KMS-11 (cell line): ENCODE results near the gene UBAP2.
A peak's percentile ranks its signal among the peaks of the same experiment; 100 is the strongest.
"Not testable (repeated sequence)": the region's sequence is repeated elsewhere in the genome, so short reads cannot be mapped to it uniquely, and the experiment has no call there.

Experiments used
- H2AFZ ChIP-seq: fragments of 200-600 bp; sonication (generic); 2 replicates; pipeline ENCODE4 v1.6.1; 2016; ENCODE audit warnings: antibody characterized with exemption, mixed run types, low read depth
- H3K27ac ChIP-seq: fragments of 200-600 bp; sonication (generic); 2 replicates; pipeline ENCODE4 v1.6.1; 2016; ENCODE audit warnings: mild to moderate bottlenecking, mixed run types
- H3K27me3 ChIP-seq: fragments of 200-600 bp; sonication (generic); 2 replicates; pipeline ENCODE4 v1.6.1; 2017; ENCODE audit warnings: mild to moderate bottlenecking, low read depth, mixed run types, moderate library complexity; ENCODE audit not compliant: insufficient read depth
- H3K36me3 ChIP-seq: fragments of 200-600 bp; sonication (generic); 2 replicates; pipeline ENCODE4 v1.6.1; 2017; ENCODE audit warnings: mild to moderate bottlenecking, mixed run types; ENCODE audit not compliant: insufficient read depth
- H3K4me1 ChIP-seq: fragments of 200-600 bp; sonication (generic); 2 replicates; pipeline ENCODE4 v1.6.1; 2016; ENCODE audit warnings: mild to moderate bottlenecking, low read depth, mixed run types; ENCODE audit not compliant: poor library complexity, severe bottlenecking
- H3K4me2 ChIP-seq: fragments of 200-600 bp; sonication (generic); 2 replicates; pipeline ENCODE4 v1.7.0; 2016; ENCODE audit warnings: mild to moderate bottlenecking, mixed run types
- H3K4me3 ChIP-seq: fragments of 200-600 bp; sonication (generic); IDR thresholded peaks from 2 replicates; pipeline ENCODE4 v1.6.1; 2017; ENCODE audit warnings: low read depth, low read length, mixed read lengths; ENCODE audit not compliant: insufficient read depth
- H3K79me2 ChIP-seq: fragments of 200-600 bp; sonication (generic); 2 replicates; pipeline ENCODE4 v1.6.1; 2016; ENCODE audit warnings: low read depth, mixed run types; ENCODE audit not compliant: insufficient read depth
- H3K9ac ChIP-seq: fragments of 200-600 bp; sonication (generic); 2 replicates; pipeline ENCODE4 v1.6.1; 2016; ENCODE audit warnings: mild to moderate bottlenecking, mixed run types
- H4K20me1 ChIP-seq: fragments of 200-600 bp; sonication (generic); 2 replicates; pipeline ENCODE4 v1.6.1; 2016; ENCODE audit warnings: mild to moderate bottlenecking, mixed run types; ENCODE audit not compliant: insufficient read depth
- CTCF ChIP-seq: fragments of 200-600 bp; sonication (generic); conservative IDR thresholded peaks from 2 replicates; pipeline ENCODE4 v1.6.1; 2017; ENCODE audit warnings: low read depth, mild to moderate bottlenecking, antibody characterized with exemption, low read length, moderate library complexity, mixed read lengths

UBAP2 gene

GRCh38 chr9:34046784-34047379 lies 1.8 kb downstream of the UBAP2 start:
- no peak overlapping the region for H3K9ac ChIP-seq
- H3K4me2 ChIP-seq = peak overlapping the region; percentile 77
- H3K27me3 ChIP-seq = no peaks in the 10 kb centered on the region
- 0 out of 2 replicates have a peak, but pooled peaks cover 4% of the 10 kb centered on the region for H4K20me1 ChIP-seq
- H3K4me3 ChIP-seq = no peak overlapping the region
- no peak for TF ChIP-seq CTCF
- H3K36me3 ChIP-seq = no peaks in the 10 kb centered on the region
- H2AFZ ChIP-seq = no peak overlapping the region
- no peak overlapping the region for H3K27ac ChIP-seq
- H3K4me1 ChIP-seq = peaks cover 38% of the 10 kb centered on the region
- H3K79me2 ChIP-seq = peaks cover 67% of the 10 kb centered on the region

- Histone ChIP-seq H3K9ac (no peak overlapping the region), H2AFZ (no peak overlapping the region), H3K27ac (no peak overlapping the region; the same call in 1 of the 2 replicates), H4K20me1 (peaks cover 7% of the 10 kb centered on the region; the same call in 1 of the 2 replicates), H3K4me1 (peaks cover 38% of the 10 kb centered on the region), H3K4me2 (peak overlapping the region; percentile 77), H3K79me2 (peaks cover 77% of the 10 kb centered on the region), H3K4me3 (no peak overlapping the region), H3K36me3 (no peaks in the 10 kb centered on the region), H3K27me3 (no peaks in the 10 kb centered on the region)
- TF ChIP-seq CTCF = no peak
Measured at GRCh38 chr9:34045903-34046302, 2.8 kb downstream of the UBAP2 start.

DNA sequence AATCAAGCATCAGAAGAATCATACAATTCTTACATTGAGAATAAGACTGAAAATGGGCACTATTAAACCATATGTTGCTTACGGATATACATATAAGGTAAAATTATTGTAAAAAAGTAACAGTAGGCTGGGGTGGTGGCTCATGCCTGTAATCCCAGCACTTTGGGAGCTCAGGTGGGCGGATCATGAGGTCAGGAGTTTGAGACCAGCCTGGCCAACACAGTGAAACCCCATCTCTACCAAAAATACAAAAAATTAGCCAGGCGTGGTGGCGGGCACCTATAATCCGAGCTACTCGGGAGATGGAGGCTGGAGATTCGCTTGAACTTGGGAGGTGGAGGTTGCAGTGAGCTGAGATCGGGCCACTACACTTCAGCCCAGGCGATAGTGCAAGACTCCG lies 6.6 kb downstream of the UBAP2 start:
- not testable (repeated sequence) for H3K36me3 ChIP-seq, H3K4me2 ChIP-seq

DNA sequence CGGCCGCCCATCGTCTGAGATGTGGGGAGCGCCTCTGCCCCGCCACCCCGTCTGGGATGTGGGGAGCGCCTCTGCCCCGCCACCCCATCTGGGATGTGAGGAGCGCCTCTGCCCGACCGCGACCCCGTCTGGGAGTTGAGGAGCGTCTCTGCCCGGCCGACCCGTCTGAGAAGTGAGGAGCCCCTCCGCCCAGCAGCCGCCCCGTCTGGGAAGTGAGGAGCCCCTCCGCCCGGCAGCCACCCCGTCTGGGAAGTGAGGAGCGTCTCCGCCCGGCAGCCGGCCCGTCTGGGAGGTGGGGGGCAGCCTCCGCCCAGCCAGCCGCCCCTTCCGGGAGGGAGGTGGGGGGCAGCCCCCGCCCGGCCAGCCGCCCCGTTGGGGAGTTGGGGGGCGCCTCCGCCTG lies 9.8 kb downstream of the UBAP2 start:
- not testable (repeated sequence) for H3K27ac ChIP-seq, H3K9ac ChIP-seq, H3K4me1 ChIP-seq, H3K4me2 ChIP-seq, H3K27me3 ChIP-seq, H2AFZ ChIP-seq, H3K36me3 ChIP-seq, H3K4me3 ChIP-seq
- Histone ChIP-seq H4K20me1 (peaks cover 19% of the 10 kb centered on the region), H3K79me2 (peaks cover 88% of the 10 kb centered on the region)

More for the DNA sequence above, 6.6 kb downstream of the UBAP2 start:
- not testable (repeated sequence) for H3K4me3 ChIP-seq, H3K27me3 ChIP-seq, H3K9ac ChIP-seq, H3K27ac ChIP-seq, H2AFZ ChIP-seq
- Histone ChIP-seq H3K4me1 (peaks cover 25% of the 10 kb centered on the region), H4K20me1 (peaks cover 19% of the 10 kb centered on the region), H3K79me2 (peaks cover 91% of the 10 kb centered on the region)

GRCh38 chr9:34037626-34038025 lies 11.1 kb downstream of the UBAP2 start:
- no peak for TF ChIP-seq CTCF
- Histone ChIP-seq H3K27me3 (no peaks in the 10 kb centered on the region), H3K4me3 (no peak overlapping the region), H3K36me3 (0 out of 2 replicates have a peak, but pooled peaks cover 5% of the 10 kb centered on the region), H2AFZ (no peak overlapping the region), H3K27ac (no peak overlapping the region), H3K9ac (no peak overlapping the region), H3K4me1 (no peaks in the 10 kb centered on the region), H3K79me2 (peaks cover 88% of the 10 kb centered on the region), H4K20me1 (peaks cover 18% of the 10 kb centered on the region), H3K4me2 (no peak overlapping the region)
